ENCODE results near the gene RELN. TPM values are rescaled to one million over a fixed set of nuclear protein-coding genes. Genes with fewer than 3 reads are reported as not detected.

RELN gene
- total RNA-seq, 1 donor from 2014 or later, result 3.8 TPM

GRCh38 chr7:103936558-103936957 lies 52.9 kb downstream of the RELN start:
- TF ChIP-seq CTCF (conservative IDR thresholded peaks at IDR 0.05; ENCODE audit: low read depth, low read length), result no peak
- no peak overlapping the region for H3K4me3 ChIP-seq (ENCODE audit: low read depth, low read length)
- no peak for DNase-seq (ENCODE audit: low read depth)

- no peak overlapping the region for H3K4me3 ChIP-seq (ENCODE audit: low read depth, low read length)
- no peak for DNase-seq (ENCODE audit: low read depth)
- TF ChIP-seq CTCF (conservative IDR thresholded peaks at IDR 0.05; ENCODE audit: low read depth, low read length), result no peak
These were observed 55.0 kb downstream of the RELN start for GRCh38 chr7:103934508-103934907.

- DNase-seq (ENCODE audit: low read depth), result no peak
- no peak overlapping the region for H3K4me3 ChIP-seq (ENCODE audit: low read depth, low read length)
- no peak for TF ChIP-seq CTCF (conservative IDR thresholded peaks at IDR 0.05; ENCODE audit: low read depth, low read length)
These were observed 57.1 kb downstream of the RELN start for GRCh38 chr7:103932389-103932788.

GRCh38 chr7:103929901-103930311 lies 59.6 kb downstream of the RELN start:
- DNase-seq (ENCODE audit: low read depth), result no peak
- no peak for TF ChIP-seq CTCF (conservative IDR thresholded peaks at IDR 0.05; ENCODE audit: low read depth, low read length)
- H3K4me3 ChIP-seq (ENCODE audit: low read depth, low read length), result no peak overlapping the region

GRCh38 chr7:103928581-103928980 lies 60.9 kb downstream of the RELN start:
- DNase-seq (ENCODE audit: low read depth), result no peak
- TF ChIP-seq CTCF (conservative IDR thresholded peaks at IDR 0.05; ENCODE audit: low read depth, low read length), result no peak
- H3K4me3 ChIP-seq (ENCODE audit: low read depth, low read length), result no peak overlapping the region

- no peak for DNase-seq (ENCODE audit: low read depth)
- H3K4me3 ChIP-seq (ENCODE audit: low read depth, low read length), result no peak overlapping the region
- TF ChIP-seq CTCF (conservative IDR thresholded peaks at IDR 0.05; ENCODE audit: low read depth, low read length), result no peak
These were observed 65.3 kb downstream of the RELN start for GRCh38 chr7:103924184-103924583.

GRCh38 chr7:103922407-103922806 lies 67.1 kb downstream of the RELN start:
- no peak for TF ChIP-seq CTCF (conservative IDR thresholded peaks at IDR 0.05; ENCODE audit: low read depth, low read length)
- no peak overlapping the region for H3K4me3 ChIP-seq (ENCODE audit: low read depth, low read length)
- DNase-seq (ENCODE audit: low read depth), result no peak
